ENCODE results near the gene TMEM126A.
"Not testable (repeated sequence)": the region's sequence is repeated elsewhere in the genome, so short reads cannot be mapped to it uniquely, and the experiment has no call there.

Gene TMEM126A

GRCh38 chr11:85668157-85668556 is 20.4 kb downstream of the TMEM126A start:
- no peak for TF ChIP-seq CTCF (IDR thresholded peaks at IDR 0.05; ENCODE audit: borderline replicate concordance, insufficient read depth, low read depth, low read length)
- H3K4me3 ChIP-seq (ENCODE audit: low read depth, low read length) = no peak overlapping the region

- not testable (repeated sequence) for H3K4me3 ChIP-seq (ENCODE audit: low read depth, low read length)
These were observed 23.3 kb downstream of the TMEM126A start for GRCh38 chr11:85670949-85671663.

GRCh38 chr11:85672105-85672902 is 24.5 kb downstream of the TMEM126A start:
- no peak for TF ChIP-seq CTCF (IDR thresholded peaks at IDR 0.05; ENCODE audit: borderline replicate concordance, insufficient read depth, low read depth, low read length)

GRCh38 chr11:85673393-85673792 is 25.6 kb downstream of the TMEM126A start:
- no peak for TF ChIP-seq CTCF (IDR thresholded peaks at IDR 0.05; ENCODE audit: borderline replicate concordance, insufficient read depth, low read depth, low read length)
- no peak overlapping the region for H3K4me3 ChIP-seq (ENCODE audit: low read depth, low read length)

More at GRCh38 chr11:85672105-85672902, 24.5 kb downstream of the TMEM126A start:
- no peak overlapping the region for H3K4me3 ChIP-seq (ENCODE audit: low read depth, low read length)

- no peak for TF ChIP-seq CTCF (IDR thresholded peaks at IDR 0.05; ENCODE audit: borderline replicate concordance, insufficient read depth, low read depth, low read length)
- H3K4me3 ChIP-seq (ENCODE audit: low read depth, low read length) = no peak overlapping the region
These were observed 31.8 kb downstream of the TMEM126A start for GRCh38 chr11:85679576-85679975.

GRCh38 chr11:85680897-85681296 is 33.1 kb downstream of the TMEM126A start:
- TF ChIP-seq CTCF (IDR thresholded peaks at IDR 0.05; ENCODE audit: borderline replicate concordance, insufficient read depth, low read depth, low read length) = no peak
- no peak overlapping the region for H3K4me3 ChIP-seq (ENCODE audit: low read depth, low read length)

- TF ChIP-seq CTCF (IDR thresholded peaks at IDR 0.05; ENCODE audit: borderline replicate concordance, insufficient read depth, low read depth, low read length) = no peak
- H3K4me3 ChIP-seq (ENCODE audit: low read depth, low read length) = peak overlapping the region; percentile 47
These were observed 34.9 kb downstream of the TMEM126A start for GRCh38 chr11:85682330-85683305.

Data from GM12875 (cell line).